Heart right ventricle (tissue), 16 donors: Measurements from ENCODE around the gene GABRR1. TPM values are rescaled to one million over a fixed set of nuclear protein-coding genes. Genes with fewer than 3 reads are reported as not detected.

Source experiments
- ATAC-seq, 8 donors: fragments of 200-7000 bp; cut with Tn5 transposase; one replicate each; pipeline ENCODE4 v1.9.1; 2020; ENCODE audit warnings: mild to moderate bottlenecking in 8 of 8, moderate library complexity in 8 of 8, moderate number of reproducible peaks in 1 of 8
- DNase-seq, 2 donors: peaks; one replicate each; pipeline ENCODE4 v3.0.0-alpha.2; 2020
- H3K27ac ChIP-seq, 10 donors: fragments of 200-600 bp; sonication (generic) in 2 of 10; one replicate each; pipeline versions ENCODE4 v1.5.0 to v1.8.0; 2020 to 2022; ENCODE audit warnings: mild to moderate bottlenecking in 3 of 10
- H3K27me3 ChIP-seq, 7 donors: fragments of 200-600 bp; one replicate each; pipeline ENCODE4 v1.8.0; 2021 to 2022; ENCODE audit warnings: mild to moderate bottlenecking in 2 of 7
- H3K36me3 ChIP-seq, 9 donors: fragments of 200-600 bp; sonication (generic) in 1 of 9; one replicate each; pipeline versions ENCODE4 v1.5.0 to v1.8.0; 2020 to 2022; ENCODE audit warnings: mild to moderate bottlenecking in 2 of 9
- H3K4me1 ChIP-seq, 9 donors: fragments of 200-600 bp; sonication (generic) in 1 of 9; one replicate each; pipeline versions ENCODE4 v1.5.0 to v1.8.0; 2020 to 2022; ENCODE audit warnings: mild to moderate bottlenecking in 4 of 9
- H3K4me3 ChIP-seq, 10 donors: fragments of 200-600 bp; sonication (generic) in 2 of 10; one replicate each; pipeline versions ENCODE4 v1.5.0 to v1.8.0; 2020 to 2022; ENCODE audit warnings: mild to moderate bottlenecking in 7 of 10, moderate library complexity in 2 of 10
- H3K9me3 ChIP-seq, 11 donors: fragments of 200-600 bp in 10 of 11; sonication (generic) in 2 of 11; one replicate each; pipeline versions ENCODE4 v1.5.0 to v1.8.0; 2013 to 2022; ENCODE audit warnings: mild to moderate bottlenecking in 2 of 11, control low read depth in 1 of 11, moderate library complexity in 1 of 11
- CTCF ChIP-seq, 9 donors: fragments of 200-600 bp; sonication (generic) in 2 of 9; IDR thresholded peaks; one replicate each; pipeline versions ENCODE4 v1.5.0 to v1.8.0; 2021 to 2022; ENCODE audit warnings: antibody characterized with exemption in 9 of 9, mild to moderate bottlenecking in 5 of 9, moderate library complexity in 1 of 9
- WGBS, 2 donors: extraction: QIAGEN DNeasy Blood & Tissue Kit; methylation state at CpG; one replicate each; pipeline ENCODE4 v1.1.7; 2013; ENCODE audit warnings: inconsistent platforms in 1 of 2; 5-methylcytosine and 5-hydroxymethylcytosine counted together
- intact Hi-C, 10 donors: fragments of 100-400 bp; cut with DNase I; formaldehyde crosslinking; loops; one replicate each; pipeline versions ENCODE4 v1.11.1 to v1.14.2; 2022
- polyA plus RNA-seq, 2 donors: library from polyadenylated mRNA; stranded (reverse); fragments of 200-250 nt; gene quantifications; one replicate each; pipeline ENCODE4 v1.2.3, GENCODE V29; 2013
- total RNA-seq, 10 donors: library from RNA; stranded (reverse); fragmentation: NEBNext Ultra II Directional in 3 of 10; extraction: Animal tissue kit (Norgen Biotek cat#: 25700) in 3 of 10; gene quantifications; one replicate each; pipeline versions ENCODE4 v1.2.1 to v1.2.4, GENCODE V29; 2021 to 2023
- donor health status: Arrhythmogenic right ventricular cardiomyopathy.
- donor health status: ischemic (EF 13 %, LVEDD 7.1; RV severe dilation, severe dysfunction).
- donor health status: healthy with polysubstance abuse.
- donor health status: DM: no; HTN: yes; CAD: no.
- donor health status: DM: no; HTN: no; CAD: no.
- donor health status: ischemic (EF 25% LVEDD 6.9; RV normal size, moderate dysfunction).
- donor health status: ischemic (EF 25% LVEDD 5.7; RV mildly dilated, moderate dysfunction).
- donor health status: healthy.
- donor health status: DM: yes; HTN: yes; CAD: no.
- donor health status: Ischemic cardiomyopathy.
- donor health status: ischemic (EF 35%, LVEDD 5.7; RV mildly dilated, moderate dysfunction).
- donor health status: nonischemic (EF 11% LVEDD 7.7; RV severe dilation, severe dysfunction).
- donor health status: DM: yes; HTN: yes; CAD: no.
- donor health status: PGD.
- donor health status: ischemic (EF 29% LVEDD 5.4; RV normal size, mild dysfunction).
- donor health status: nonischemic (EF 23%, LVEDD 6.1; RV moderate dilation, normal function).

Gene GABRR1
- total and polyA plus RNA-seq, 12 donors, result 0.01 TPM; not detected in 11

GRCh38 chr6:89258912-89259311 lies 41.8 kb upstream of the GABRR1 start:
- ATAC-seq (no peak), DNase-seq (no peak)
- no peak for TF ChIP-seq CTCF (IDR thresholded peaks at IDR 0.05)
- H3K27me3 ChIP-seq, result no peaks in the 10 kb centered on the region
- H3K36me3 ChIP-seq, result no peaks in the 10 kb centered on the region
- peaks cover 0 to 12% (median 8%) of the 10 kb centered on the region in 9 donors for H3K4me1 ChIP-seq
- intact Hi-C loops, result no loop called here
- no peaks in the 10 kb centered on the region for H3K9me3 ChIP-seq
- no peak overlapping the region for H3K4me3 ChIP-seq
- no peak overlapping the region for H3K27ac ChIP-seq
- WGBS, 2 donors, result 71 to 73% methylated on average over 3 of the region's 3 CpGs

GRCh38 chr6:89257781-89258180 lies 40.6 kb upstream of the GABRR1 start:
- WGBS, 2 donors, result 79 to 84% methylated on average over 4 of the region's 4 CpGs

GRCh38 chr6:89257346-89257745 lies 40.2 kb upstream of the GABRR1 start:
- intact Hi-C loops, result no loop called here

More at GRCh38 chr6:89257781-89258180, 40.6 kb upstream of the GABRR1 start:
- no peak for TF ChIP-seq CTCF (IDR thresholded peaks at IDR 0.05)
- H3K4me3 ChIP-seq, result no peak overlapping the region
- no peak overlapping the region for H3K27ac ChIP-seq
- no peaks in the 10 kb centered on the region for H3K36me3 ChIP-seq
- no peaks in the 10 kb centered on the region for H3K27me3 ChIP-seq
- peaks cover 0 to 12% (median 8%) of the 10 kb centered on the region in 9 donors for H3K4me1 ChIP-seq
- no peak for ATAC-seq
- intact Hi-C loops, result no loop called here
- DNase-seq, result no peak
- H3K9me3 ChIP-seq, result no peaks in the 10 kb centered on the region

GRCh38 chr6:89255417-89255816 lies 38.3 kb upstream of the GABRR1 start:
- no peak for TF ChIP-seq CTCF (IDR thresholded peaks at IDR 0.05)
- DNase-seq (no peak), ATAC-seq (no peak)
- 95 to 97% methylated on average over 4 of the region's 4 CpGs for WGBS, 2 donors
- no peaks in the 10 kb centered on the region for H3K9me3 ChIP-seq
- peaks cover 0 to 5% (median 3%) of the 10 kb centered on the region in 9 donors for H3K4me1 ChIP-seq
- no peaks in the 10 kb centered on the region for H3K27me3 ChIP-seq
- H3K36me3 ChIP-seq, result no peaks in the 10 kb centered on the region
- no peak overlapping the region for H3K4me3 ChIP-seq
- H3K27ac ChIP-seq, result no peak overlapping the region
- intact Hi-C loops, result no loop called here

More at GRCh38 chr6:89257346-89257745, 40.2 kb upstream of the GABRR1 start:
- no peaks in the 10 kb centered on the region for H3K27me3 ChIP-seq
- DNase-seq (no peak), ATAC-seq (no peak)
- H3K36me3 ChIP-seq, result no peaks in the 10 kb centered on the region
- WGBS, 2 donors, result 94 to 96% methylated on average over 6 of the region's 6 CpGs
- H3K4me3 ChIP-seq, result no peak overlapping the region
- no peak overlapping the region for H3K27ac ChIP-seq
- H3K4me1 ChIP-seq, result peaks cover 0 to 12% (median 8%) of the 10 kb centered on the region in 9 donors
- no peaks in the 10 kb centered on the region for H3K9me3 ChIP-seq
- TF ChIP-seq CTCF (IDR thresholded peaks at IDR 0.05), result no peak
